ENCODE measurements around the gene AMIGO1.

Gene AMIGO1

DNA sequence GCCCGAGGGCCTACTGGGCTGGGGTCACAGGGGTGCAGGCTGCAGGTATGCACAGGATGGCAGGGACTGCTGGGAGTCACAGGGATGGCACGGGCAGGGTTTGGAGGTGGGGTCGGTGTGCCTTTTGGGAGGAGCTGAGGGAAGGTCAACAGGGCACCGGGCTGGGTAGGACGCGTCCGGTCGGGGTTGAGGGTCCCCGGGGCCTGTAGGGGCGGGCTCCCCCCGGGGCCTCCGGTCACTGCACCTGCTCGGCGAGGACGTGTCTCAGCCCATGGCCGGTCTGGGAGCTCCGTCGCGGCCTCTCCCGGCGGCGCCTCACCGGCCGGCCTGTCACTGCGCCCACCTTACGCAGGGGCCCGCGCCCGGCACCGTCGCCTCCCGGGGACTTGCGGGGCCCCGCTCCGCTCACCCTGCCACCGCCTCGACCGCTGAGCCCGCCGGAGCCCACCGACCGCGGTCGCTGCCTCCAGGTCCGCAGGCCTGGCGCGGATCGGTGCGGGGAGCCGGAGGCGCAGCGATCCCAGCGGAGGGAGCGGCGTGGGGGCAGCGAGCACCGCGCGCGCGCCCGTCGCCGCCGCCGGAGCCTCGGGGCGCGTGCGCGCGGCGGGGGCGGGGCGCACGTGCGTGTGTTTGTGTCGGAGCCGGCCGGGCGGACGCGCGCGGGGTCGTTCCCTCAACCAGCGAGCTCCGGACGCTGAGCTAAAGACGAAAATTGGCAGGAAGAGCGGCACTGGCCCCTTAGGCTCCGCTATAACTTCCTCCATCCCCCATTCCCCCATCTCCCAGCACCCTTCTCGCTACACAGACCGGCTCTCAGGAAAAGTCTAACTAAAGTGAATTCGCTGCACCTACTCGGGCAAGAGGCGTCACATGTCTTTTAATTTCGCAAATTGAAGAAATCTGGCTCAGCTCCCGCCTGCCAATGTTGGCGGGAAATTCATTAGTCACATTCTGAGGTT is at the start of gene AMIGO1:
Gene AMIGO1 (minus strand): TSS at position 552 of the 959 bp plus-strand sequence. CDS start 815 bp downstream, outside the sequence.
- Mint-ChIP-seq H3K27ac (peak within 1 kb of the TSS; percentile 93), H3K4me3 (peak within 1 kb of the TSS; percentile 93), H3K36me3 (peaks cover 8% of the 10 kb centered on the region), H3K4me1 (peaks cover 63% of the 10 kb centered on the region), H3K27me3 (no peaks in the 10 kb centered on the region), H3K9me3 (no peaks in the 10 kb centered on the region)

- peaks cover 97% of the 10 kb centered on the region for H3K4me1 Mint-ChIP-seq
These were observed 48.0 kb upstream of the AMIGO1 start for GRCh38 chr1:109557520-109557919.

GRCh38 chr1:109556563-109556962 is 47.0 kb upstream of the AMIGO1 start:
- Mint-ChIP-seq H3K27ac (no peak overlapping the region), H3K36me3 (peaks cover 5% of the 10 kb centered on the region), H3K9me3 (no peaks in the 10 kb centered on the region), H3K27me3 (no peaks in the 10 kb centered on the region), H3K4me3 (no peak overlapping the region), H3K4me1 (peaks cover 91% of the 10 kb centered on the region)

More at GRCh38 chr1:109557520-109557919, 48.0 kb upstream of the AMIGO1 start:
- H3K27me3 Mint-ChIP-seq = no peaks in the 10 kb centered on the region
- no peak overlapping the region for H3K4me3 Mint-ChIP-seq
- H3K36me3 Mint-ChIP-seq = peaks cover 4% of the 10 kb centered on the region
- no peaks in the 10 kb centered on the region for H3K9me3 Mint-ChIP-seq
- H3K27ac Mint-ChIP-seq = no peak overlapping the region

DNA sequence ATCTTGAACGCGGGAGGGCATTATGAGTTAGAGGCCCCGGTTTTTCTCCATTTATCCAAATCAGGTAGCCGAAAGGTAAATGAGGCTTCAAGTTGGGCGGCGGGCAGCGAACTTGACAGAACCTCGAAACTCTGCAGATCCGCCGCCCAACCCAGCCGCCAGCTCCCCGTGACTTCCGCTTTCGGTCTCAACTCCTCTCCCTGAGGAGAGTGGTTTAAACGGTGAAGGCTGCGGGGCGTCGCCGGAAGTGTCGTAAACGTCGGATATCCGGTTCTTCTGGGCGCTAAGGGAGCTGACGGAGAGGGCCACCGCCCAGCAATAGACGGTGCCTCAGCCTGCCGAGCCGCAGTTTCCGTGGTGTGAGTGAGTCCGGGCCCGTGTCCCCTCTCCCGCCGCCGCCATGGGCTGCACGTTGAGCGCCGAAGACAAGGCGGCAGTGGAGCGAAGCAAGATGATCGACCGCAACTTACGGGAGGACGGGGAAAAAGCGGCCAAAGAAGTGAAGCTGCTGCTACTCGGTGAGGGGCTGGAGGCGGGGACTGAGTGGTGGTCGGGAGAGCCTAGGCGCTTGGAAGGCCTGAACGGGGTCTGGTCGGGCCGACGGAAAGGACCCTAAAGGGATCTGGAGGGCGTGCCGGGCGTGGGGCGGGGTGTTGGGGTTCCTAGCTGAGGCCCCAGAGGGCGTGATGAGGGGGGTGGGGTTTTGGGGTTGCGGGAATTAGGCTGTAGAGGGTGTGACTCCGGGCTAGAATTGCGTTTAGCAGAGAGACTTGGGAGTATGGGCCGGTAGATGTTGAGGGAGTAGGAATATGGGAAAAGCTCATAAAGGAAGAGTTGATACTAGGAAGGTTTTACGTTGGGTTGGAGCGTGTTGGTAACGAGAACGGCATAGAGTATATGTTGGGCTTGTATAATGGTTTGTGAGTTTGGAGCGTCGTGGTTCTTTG is 39.1 kb upstream of the AMIGO1 start, which contains the start of gene GNAI3:
Gene GNAI3 (plus strand): TSS at position 295 of the 947 bp plus-strand sequence. CDS start 106 bp downstream, at position 401.
- H3K9me3 Mint-ChIP-seq = no peaks in the 10 kb centered on the region
- H3K27ac Mint-ChIP-seq = peak within 1 kb of the TSS; percentile 98
- no peaks in the 10 kb centered on the region for H3K27me3 Mint-ChIP-seq
- peaks cover 2% of the 10 kb centered on the region for H3K36me3 Mint-ChIP-seq
- H3K4me1 Mint-ChIP-seq = peaks cover 62% of the 10 kb centered on the region
- peak within 1 kb of the TSS; percentile 93 for H3K4me3 Mint-ChIP-seq

DNA sequence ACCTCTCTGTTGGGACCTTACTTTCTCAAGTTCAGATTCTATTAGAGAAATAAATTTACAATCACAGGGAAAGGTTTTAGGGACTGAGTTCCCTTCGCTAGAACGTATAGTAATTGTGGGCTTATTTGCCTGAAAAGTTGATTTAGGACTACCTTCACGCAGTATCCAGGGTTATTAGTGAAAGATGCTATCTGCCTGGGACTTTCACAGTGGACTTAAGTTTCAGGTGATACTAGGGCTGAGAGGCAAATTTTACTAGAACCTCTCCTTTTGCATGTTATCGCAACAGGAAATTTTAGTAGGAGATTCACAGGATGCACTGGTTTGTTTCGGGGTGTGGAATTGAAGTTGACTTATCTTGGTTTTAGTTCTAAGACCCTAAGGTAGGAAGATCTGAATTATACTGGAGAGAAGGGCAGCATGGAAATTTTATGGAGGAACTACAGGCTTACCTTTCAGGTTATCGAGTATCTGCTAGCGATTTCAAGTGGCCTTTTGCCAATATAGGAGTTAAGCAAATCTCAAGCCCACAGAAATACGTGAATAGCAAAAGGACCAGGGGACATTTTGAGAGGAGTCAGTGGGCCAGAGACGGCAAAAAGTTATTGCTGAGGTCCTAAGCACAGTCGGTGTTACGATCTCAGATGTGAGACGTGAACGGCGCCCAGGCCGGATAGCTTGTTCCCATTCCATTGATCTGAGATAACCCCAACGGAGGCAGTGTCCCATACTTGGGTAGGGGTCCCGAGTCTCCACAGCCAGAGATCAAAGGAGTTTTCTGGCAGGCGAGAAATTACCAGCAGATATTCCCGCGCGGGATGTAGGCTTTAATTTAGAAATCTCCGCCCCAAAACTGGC is 38.2 kb upstream of the AMIGO1 start:
- peak overlapping the region; percentile 93 for H3K4me3 Mint-ChIP-seq
- H3K27ac Mint-ChIP-seq = peak overlapping the region; percentile 98
- peaks cover 53% of the 10 kb centered on the region for H3K4me1 Mint-ChIP-seq
- no peaks in the 10 kb centered on the region for H3K9me3 Mint-ChIP-seq
- H3K27me3 Mint-ChIP-seq = no peaks in the 10 kb centered on the region
- peaks cover 2% of the 10 kb centered on the region for H3K36me3 Mint-ChIP-seq

GRCh38 chr1:109546311-109547109 is 37.0 kb upstream of the AMIGO1 start:
- Mint-ChIP-seq H3K36me3 (peaks cover under 1% of the 10 kb centered on the region), H3K4me3 (peak overlapping the region; percentile 93), H3K27ac (peak overlapping the region; percentile 98), H3K9me3 (no peaks in the 10 kb centered on the region), H3K27me3 (no peaks in the 10 kb centered on the region), H3K4me1 (peaks cover 47% of the 10 kb centered on the region)

- H3K27ac Mint-ChIP-seq = no peak overlapping the region
- H3K4me3 Mint-ChIP-seq = no peak overlapping the region
- no peaks in the 10 kb centered on the region for H3K9me3 Mint-ChIP-seq
- no peaks in the 10 kb centered on the region for H3K36me3 Mint-ChIP-seq
- H3K27me3 Mint-ChIP-seq = no peaks in the 10 kb centered on the region
- H3K4me1 Mint-ChIP-seq = peaks cover 25% of the 10 kb centered on the region
These were observed 34.6 kb upstream of the AMIGO1 start for GRCh38 chr1:109543988-109544735.

- Mint-ChIP-seq H3K27ac (no peak overlapping the region), H3K36me3 (no peaks in the 10 kb centered on the region), H3K27me3 (no peaks in the 10 kb centered on the region), H3K4me1 (peaks cover 21% of the 10 kb centered on the region), H3K9me3 (no peaks in the 10 kb centered on the region), H3K4me3 (no peak overlapping the region)
These were observed 33.9 kb upstream of the AMIGO1 start for GRCh38 chr1:109543283-109543987.

- H3K27me3 Mint-ChIP-seq = no peaks in the 10 kb centered on the region
- H3K4me1 Mint-ChIP-seq = peaks cover 18% of the 10 kb centered on the region
- no peak overlapping the region for H3K4me3 Mint-ChIP-seq
- no peaks in the 10 kb centered on the region for H3K36me3 Mint-ChIP-seq
- no peak overlapping the region for H3K27ac Mint-ChIP-seq
- no peaks in the 10 kb centered on the region for H3K9me3 Mint-ChIP-seq
These were observed 33.1 kb upstream of the AMIGO1 start for GRCh38 chr1:109542657-109543056.

DNA sequence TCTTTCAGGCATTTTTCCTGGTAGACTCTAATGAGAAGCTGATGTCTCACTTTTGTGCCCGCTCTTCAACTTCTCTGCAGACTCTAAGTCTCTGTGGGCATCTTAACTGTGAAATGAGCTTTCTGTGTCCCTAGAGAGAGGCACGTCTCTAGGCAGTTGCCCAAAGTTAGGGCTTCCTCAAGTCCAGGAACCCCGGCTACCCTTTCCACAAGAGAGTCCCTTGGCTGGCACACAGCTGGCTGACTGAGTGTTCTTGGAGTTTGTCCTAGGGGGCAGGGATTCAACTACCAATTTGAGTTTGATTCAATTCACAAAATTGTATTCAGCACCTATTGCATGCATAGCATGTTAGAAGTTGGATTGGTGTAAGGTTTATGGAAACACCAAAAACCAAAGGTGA is 31.6 kb upstream of the AMIGO1 start:
- Mint-ChIP-seq H3K27me3 (no peaks in the 10 kb centered on the region), H3K9me3 (no peaks in the 10 kb centered on the region), H3K4me3 (no peak overlapping the region), H3K36me3 (no peaks in the 10 kb centered on the region), H3K27ac (no peak overlapping the region), H3K4me1 (peaks cover 3% of the 10 kb centered on the region)

GRCh38 chr1:109539676-109540075 is 30.1 kb upstream of the AMIGO1 start, which contains the start of gene GPR61:
TSS of gene GPR61 (plus strand) at chr1:109539872. CDS start at chr1:109543023, 3,151 bp downstream.
- Mint-ChIP-seq H3K9me3 (no peaks in the 10 kb centered on the region), H3K27me3 (no peaks in the 10 kb centered on the region), H3K4me1 (no peaks in the 10 kb centered on the region), H3K4me3 (no peak within 1 kb of the TSS), H3K27ac (no peak within 1 kb of the TSS), H3K36me3 (no peaks in the 10 kb centered on the region)

DNA sequence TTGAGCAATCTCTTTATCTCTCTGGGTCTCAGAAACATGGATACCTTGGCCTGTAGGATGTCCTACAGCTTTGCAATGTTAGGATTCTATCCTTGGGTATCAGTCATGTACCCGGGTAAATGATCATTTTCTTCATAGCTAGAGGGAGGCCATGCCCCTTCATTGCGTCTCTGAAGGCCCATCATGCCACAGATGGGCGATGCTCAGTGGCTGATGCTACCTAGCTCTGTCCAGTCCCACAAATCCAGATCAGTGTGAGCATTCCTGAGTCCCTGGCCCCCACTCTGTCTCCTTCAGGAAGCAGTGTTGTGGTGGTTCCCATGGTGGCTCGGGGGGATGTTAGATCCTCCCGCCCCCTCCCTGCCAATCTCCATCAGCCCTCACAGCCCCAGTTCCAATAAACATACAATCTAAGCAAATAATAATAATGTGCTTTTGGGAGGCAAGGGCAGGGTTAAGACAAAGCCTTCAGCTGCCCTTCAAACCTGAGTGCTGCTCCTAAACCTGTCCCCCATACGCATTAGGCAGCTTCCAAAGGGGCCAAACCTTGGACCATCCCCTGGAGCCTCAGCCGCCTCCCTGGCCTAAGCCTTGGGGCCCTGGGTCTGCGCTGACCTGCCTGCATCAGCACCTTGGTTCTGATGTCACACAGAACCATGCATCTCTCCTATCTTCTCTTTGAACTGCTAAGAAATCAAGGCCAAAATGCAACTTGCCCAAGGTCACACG is 29.5 kb upstream of the AMIGO1 start:
- Mint-ChIP-seq H3K27ac (no peak overlapping the region), H3K4me1 (no peaks in the 10 kb centered on the region), H3K9me3 (no peaks in the 10 kb centered on the region), H3K36me3 (no peaks in the 10 kb centered on the region), H3K27me3 (no peaks in the 10 kb centered on the region), H3K4me3 (no peak overlapping the region)

Data from activated naive CD4-positive, alpha-beta T cell treated with anti-CD3 and anti-CD28 coated beads, Interleukin-2, amount 50 U/mL, for 24 hours (primary cell).